Renal cortical epithelial cell (primary cell): ENCODE data around the gene ZSCAN18. TPM values are rescaled to one million over a fixed set of nuclear protein-coding genes. Genes with fewer than 3 reads are reported as not detected.
"Not testable (repeated sequence)": the region's sequence is repeated elsewhere in the genome, so short reads cannot be mapped to it uniquely, and the experiment has no call there.

Source experiments
- DNase-seq: peaks from one replicate; pipeline ENCODE4 v3.0.0-alpha.2; 2011; ENCODE audit warnings: low read depth
- total RNA-seq: library from RNA; depleted of rRNA; stranded (reverse); fragments of >200 nt; gene quantifications from 2 replicates; pipeline ENCODE4 v1.2.3, GENCODE V29; 2014

Gene ZSCAN18
- total RNA-seq, result 28.8 and 52.4 TPM in 2 replicates

- peak; percentile 86 for DNase-seq
Measured at GRCh38 chr19:58097781-58098681, at the start of gene ZSCAN18. ZSCAN18 (minus strand) TSS chr19:58098231; CDS start chr19:58090267, 7,964 bp downstream.

- DNase-seq, result not testable (repeated sequence)
Measured at GRCh38 chr19:58147475-58147874, 49.4 kb upstream of the ZSCAN18 start.

- no peak for DNase-seq
Measured at GRCh38 chr19:58145849-58146248, 47.8 kb upstream of the ZSCAN18 start.

- no peak for DNase-seq
Measured at GRCh38 chr19:58134244-58134643, 36.2 kb upstream of the ZSCAN18 start.

GRCh38 chr19:58129284-58129683 lies 31.3 kb upstream of the ZSCAN18 start:
- DNase-seq, result no peak

GRCh38 chr19:58128041-58128685 lies 30.1 kb upstream of the ZSCAN18 start:
- DNase-seq, result no peak

GRCh38 chr19:58123354-58123753 lies 25.3 kb upstream of the ZSCAN18 start:
- no peak for DNase-seq

- DNase-seq, result no peak
Measured at GRCh38 chr19:58118979-58119733, 21.1 kb upstream of the ZSCAN18 start.

GRCh38 chr19:58117841-58118575 lies 20.0 kb upstream of the ZSCAN18 start:
- DNase-seq, result no peak

- DNase-seq, result no peak
Measured at GRCh38 chr19:58108546-58108817, 10.5 kb upstream of the ZSCAN18 start.

- DNase-seq, result no peak
Measured at GRCh38 chr19:58107778-58108545, 9.9 kb upstream of the ZSCAN18 start.

- DNase-seq, result no peak
Measured at GRCh38 chr19:58098682-58098998, 609 bp upstream of the ZSCAN18 start.

GRCh38 chr19:58097349-58097748 lies 682 bp downstream of the ZSCAN18 start:
- DNase-seq, result no peak

GRCh38 chr19:58096884-58097283 lies 1.1 kb downstream of the ZSCAN18 start:
- DNase-seq, result no peak

- no peak for DNase-seq
Measured at GRCh38 chr19:58095328-58095727, 2.7 kb downstream of the ZSCAN18 start.

GRCh38 chr19:58093071-58093470 lies 5.0 kb downstream of the ZSCAN18 start:
- DNase-seq, result no peak

GRCh38 chr19:58091251-58091995 lies 6.6 kb downstream of the ZSCAN18 start:
- no peak for DNase-seq

- no peak for DNase-seq
Measured at GRCh38 chr19:58089846-58090245, 8.2 kb downstream of the ZSCAN18 start.

- DNase-seq, result no peak
Measured at GRCh38 chr19:58088521-58089052, 9.4 kb downstream of the ZSCAN18 start.
